GM12891 (cell line): ENCODE measurements around the gene SLC22A1.

Experiments used
- PAX5 ChIP-seq: IDR thresholded peaks from 2 replicates; pipeline ENCODE4 v1.6.1; 2011; ENCODE audit warnings: low read length, moderate library complexity, mild to moderate bottlenecking; ENCODE audit not compliant: insufficient read depth, severe bottlenecking
- POLR2A ChIP-seq: IDR thresholded peaks from 2 replicates; pipeline ENCODE4 v1.6.1; 2011; ENCODE audit warnings: low read depth, low read length, control low read depth
- POLR2AphosphoS5 ChIP-seq: IDR thresholded peaks from 2 replicates; pipeline ENCODE4 v1.6.1; 2011; ENCODE audit warnings: low read depth, low read length, control low read depth
- POU2F2 ChIP-seq: IDR thresholded peaks from 2 replicates; pipeline ENCODE4 v1.6.1; 2011; ENCODE audit warnings: low read depth, mild to moderate bottlenecking, control low read depth, low read length, moderate library complexity
- SPI1 ChIP-seq: IDR thresholded peaks from 2 replicates; pipeline ENCODE4 v1.6.1; 2011; ENCODE audit warnings: low read depth, low read length, control low read depth
- TAF1 ChIP-seq: IDR thresholded peaks from 2 replicates; pipeline ENCODE4 v1.6.1; 2011; ENCODE audit warnings: low read depth, low read length, control low read depth

- TF ChIP-seq POLR2AphosphoS5 (no peak), POLR2A (no peak), POU2F2 (no peak), TAF1 (no peak), PAX5 (no peak), SPI1 (no peak)
Measured at GRCh38 chr6:160161647-160161986, 40.0 kb downstream of the SLC22A1 start.
